ENCODE results near the gene EHMT2.

Gene EHMT2

DNA sequence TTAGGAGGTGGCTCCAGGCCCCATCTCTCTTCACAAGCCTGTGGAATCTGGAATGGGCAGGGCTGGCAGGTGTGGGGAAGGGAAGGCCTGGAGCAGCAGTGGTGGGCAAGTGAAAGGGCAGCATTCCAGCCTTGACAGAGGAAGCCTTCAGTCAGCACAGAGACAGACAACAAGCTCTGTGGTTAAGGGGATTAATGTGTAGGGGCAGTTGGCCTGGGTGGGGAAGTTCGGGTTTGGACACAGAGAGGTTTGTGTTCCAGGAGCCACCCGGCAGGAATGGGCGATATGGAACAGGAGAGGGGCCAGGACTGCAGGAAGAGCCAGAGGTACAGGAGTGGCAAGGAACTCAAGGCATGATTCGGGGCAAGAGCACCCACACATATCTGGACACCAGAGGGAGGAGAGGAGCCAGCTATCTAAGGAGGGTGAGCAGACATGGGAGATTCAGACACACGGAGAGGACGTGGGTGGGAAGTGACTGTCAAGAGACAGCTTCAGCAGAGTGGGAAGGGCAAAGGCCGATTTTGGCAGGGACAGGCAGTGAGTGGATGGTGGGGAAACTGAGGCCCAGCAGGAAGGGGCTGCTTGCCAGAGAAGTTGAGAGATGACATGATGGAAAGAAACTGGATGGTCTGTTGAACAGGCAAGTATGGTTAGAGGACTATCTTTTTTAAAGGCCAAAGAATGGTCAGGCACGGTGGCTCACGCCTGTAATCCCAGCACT lies 16.2 kb downstream of the EHMT2 start:
- TF ChIP-seq, protein P1, sequence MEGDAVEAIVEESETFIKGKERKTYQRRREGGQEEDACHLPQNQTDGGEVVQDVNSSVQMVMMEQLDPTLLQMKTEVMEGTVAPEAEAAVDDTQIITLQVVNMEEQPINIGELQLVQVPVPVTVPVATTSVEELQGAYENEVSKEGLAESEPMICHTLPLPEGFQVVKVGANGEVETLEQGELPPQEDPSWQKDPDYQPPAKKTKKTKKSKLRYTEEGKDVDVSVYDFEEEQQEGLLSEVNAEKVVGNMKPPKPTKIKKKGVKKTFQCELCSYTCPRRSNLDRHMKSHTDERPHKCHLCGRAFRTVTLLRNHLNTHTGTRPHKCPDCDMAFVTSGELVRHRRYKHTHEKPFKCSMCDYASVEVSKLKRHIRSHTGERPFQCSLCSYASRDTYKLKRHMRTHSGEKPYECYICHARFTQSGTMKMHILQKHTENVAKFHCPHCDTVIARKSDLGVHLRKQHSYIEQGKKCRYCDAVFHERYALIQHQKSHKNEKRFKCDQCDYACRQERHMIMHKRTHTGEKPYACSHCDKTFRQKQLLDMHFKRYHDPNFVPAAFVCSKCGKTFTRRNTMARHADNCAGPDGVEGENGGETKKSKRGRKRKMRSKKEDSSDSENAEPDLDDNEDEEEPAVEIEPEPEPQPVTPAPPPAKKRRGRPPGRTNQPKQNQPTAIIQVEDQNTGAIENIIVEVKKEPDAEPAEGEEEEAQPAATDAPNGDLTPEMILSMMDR (IDR thresholded peaks at IDR 0.05), result no peak

DNA sequence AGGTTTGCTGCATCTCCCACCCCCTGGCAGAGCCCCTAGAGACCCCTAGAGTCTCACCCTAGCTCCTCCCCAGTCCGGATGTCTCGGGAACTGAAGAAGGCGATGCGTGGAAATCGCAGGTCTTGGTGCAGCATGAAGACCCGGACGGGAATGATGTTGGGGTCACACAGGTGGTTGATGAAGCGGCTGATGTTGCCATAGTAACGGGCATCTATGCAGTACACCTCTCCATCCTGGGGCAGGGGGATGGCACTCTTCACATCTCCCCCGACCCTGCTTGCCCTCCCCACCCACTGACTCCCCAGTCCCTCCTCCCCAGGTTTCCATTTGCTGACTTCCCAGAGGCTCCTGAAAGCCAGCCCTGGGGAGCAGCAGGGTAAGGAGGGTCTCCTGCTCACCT lies 16.9 kb downstream of the EHMT2 start:
- TF ChIP-seq, protein P1 (IDR thresholded peaks at IDR 0.05), result no peak

DNA sequence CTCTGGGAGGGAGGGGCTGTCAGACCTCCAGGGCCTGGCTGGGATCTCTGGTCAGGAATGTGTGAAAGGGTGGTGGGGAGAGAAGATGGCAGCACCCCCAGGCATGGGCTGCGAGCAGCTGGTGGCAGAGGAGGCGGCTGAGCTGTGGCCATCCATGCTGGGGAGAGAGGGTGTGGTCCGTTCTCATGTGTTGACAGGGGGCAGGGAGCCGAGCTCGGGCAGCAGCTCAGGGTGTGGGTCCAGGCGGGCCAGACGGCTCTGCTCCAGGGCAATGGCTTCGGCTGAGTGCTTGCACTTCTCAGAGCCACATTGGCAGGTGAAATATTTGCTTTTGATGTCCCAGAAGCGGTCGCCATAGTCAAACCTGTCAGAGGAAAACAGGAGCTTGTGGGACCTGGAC lies 17.6 kb downstream of the EHMT2 start:
- TF ChIP-seq, protein P1 (IDR thresholded peaks at IDR 0.05), result no peak

DNA sequence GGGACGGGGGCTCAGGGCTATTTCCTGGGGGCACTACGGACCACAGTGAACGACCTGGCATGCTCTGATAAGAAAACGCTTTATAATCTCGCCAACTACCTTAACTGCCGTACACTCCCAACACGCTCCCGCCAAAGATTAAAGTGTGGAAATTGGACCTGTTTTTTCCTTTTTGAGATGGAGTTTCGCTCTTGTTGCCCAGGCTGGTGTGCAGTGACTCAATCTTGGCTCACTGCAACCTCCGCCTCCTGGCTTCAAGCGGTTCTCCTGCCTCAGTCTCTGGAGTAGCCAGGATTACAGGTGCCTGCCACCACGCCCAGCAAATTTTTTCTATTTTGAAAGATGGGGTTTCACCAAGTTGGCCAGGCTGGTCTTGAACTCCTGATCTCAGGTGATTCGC lies 18.4 kb downstream of the EHMT2 start:
- TF ChIP-seq, protein P1 (IDR thresholded peaks at IDR 0.05), result no peak

DNA sequence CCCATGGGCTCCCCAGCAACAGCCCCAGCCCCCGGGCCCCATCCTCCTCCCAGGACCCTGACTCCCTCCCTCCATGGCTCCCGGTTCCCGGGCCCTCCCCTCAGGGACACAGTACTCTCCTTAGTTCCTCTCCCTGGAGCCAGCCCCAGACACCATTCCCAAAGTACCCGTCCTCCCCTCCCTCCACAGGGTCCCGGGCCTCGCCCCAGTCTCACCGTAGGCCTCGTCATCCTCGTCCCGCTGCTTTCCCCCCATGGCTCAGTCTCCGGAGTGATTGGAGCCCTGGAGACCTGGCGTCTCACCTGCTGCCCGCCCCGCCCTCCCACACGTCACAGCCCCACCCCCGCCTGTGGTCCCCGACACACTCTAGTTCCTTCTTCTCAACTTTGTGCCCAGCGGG lies 18.8 kb downstream of the EHMT2 start, which contains the start of gene SLC44A4:
SLC44A4 (minus strand) TSS at position 272 of the 400 bp plus-strand sequence; CDS start at position 255, 17 bp downstream.
- TF ChIP-seq, protein P1 (IDR thresholded peaks at IDR 0.05), result no peak

DNA sequence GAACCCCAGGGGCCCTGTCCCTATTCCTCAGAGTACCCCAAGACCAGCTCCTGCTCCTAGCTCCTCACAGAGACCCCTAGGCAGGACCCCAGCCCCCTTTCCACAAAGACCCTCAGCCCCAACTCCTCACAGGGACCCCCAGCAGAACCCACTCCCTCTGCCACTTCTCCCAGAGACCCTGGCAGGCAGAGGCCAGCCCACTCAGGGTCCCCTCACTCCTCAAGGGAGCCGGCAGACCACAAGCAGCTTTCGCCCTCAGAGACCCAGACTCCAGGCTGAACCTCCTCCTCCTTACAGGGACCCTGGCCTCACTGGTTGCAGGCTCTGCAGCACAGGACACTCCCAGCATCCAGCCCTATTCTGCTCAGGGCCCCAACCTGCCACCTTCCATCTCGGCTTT lies 19.3 kb downstream of the EHMT2 start:
- TF ChIP-seq, protein P1 (IDR thresholded peaks at IDR 0.05), result no peak

DNA sequence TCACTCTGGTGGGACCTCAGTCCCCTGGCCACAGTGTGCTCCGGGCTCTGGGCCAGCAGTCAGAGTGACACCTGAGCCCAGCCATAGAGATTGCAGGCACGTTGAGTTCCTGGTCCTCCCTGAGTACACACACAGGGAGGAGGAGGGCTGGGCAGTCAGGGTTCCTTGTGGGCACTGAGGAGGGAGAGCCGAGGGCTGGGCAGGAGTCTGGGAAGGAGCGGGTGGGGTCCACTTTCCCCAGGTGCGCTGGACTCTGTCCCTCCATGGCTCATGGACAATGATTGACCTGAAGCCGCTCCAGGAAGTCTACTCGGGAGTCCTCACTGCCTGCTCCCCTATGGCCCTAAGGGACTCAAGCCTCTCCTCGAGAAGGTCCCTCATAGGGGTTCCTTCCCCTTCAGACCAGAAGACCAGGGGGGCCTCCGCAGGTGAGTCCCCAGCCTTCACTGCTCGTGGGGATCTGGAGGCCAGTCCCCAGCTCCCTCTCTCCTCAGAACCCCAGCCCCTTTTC lies 19.8 kb downstream of the EHMT2 start:
- TF ChIP-seq, protein P1 (IDR thresholded peaks at IDR 0.05), result no peak

Measured in LNCAP (cell line).